Middle frontal gyrus (tissue), 1 donor: ENCODE results near the gene TGFBR2.

Experiments used
- DNase-seq: peaks from one replicate; pipeline ENCODE4 v3.0.0-alpha.2; 2015; ENCODE audit warnings: low spot score; ENCODE audit errors: extremely low spot score

The TGFBR2 gene

GRCh38 chr3:30634761-30635735 is 28.6 kb downstream of the TGFBR2 start:
- no peak for DNase-seq

- DNase-seq, result no peak
Measured at GRCh38 chr3:30637310-30638219, 31.2 kb downstream of the TGFBR2 start.

- no peak for DNase-seq
Measured at GRCh38 chr3:30638685-30639412, 32.4 kb downstream of the TGFBR2 start.

- no peak for DNase-seq
Measured at GRCh38 chr3:30639937-30640336, 33.5 kb downstream of the TGFBR2 start.

GRCh38 chr3:30640851-30641250 is 34.5 kb downstream of the TGFBR2 start:
- no peak for DNase-seq

- DNase-seq, result no peak
Measured at GRCh38 chr3:30641416-30642251, 35.2 kb downstream of the TGFBR2 start.

GRCh38 chr3:30642849-30643361 is 36.5 kb downstream of the TGFBR2 start:
- DNase-seq, result no peak

GRCh38 chr3:30643763-30644462 is 37.5 kb downstream of the TGFBR2 start:
- DNase-seq, result no peak

- DNase-seq, result no peak
Measured at GRCh38 chr3:30644615-30645014, 38.2 kb downstream of the TGFBR2 start.

GRCh38 chr3:30645077-30645476 is 38.7 kb downstream of the TGFBR2 start:
- DNase-seq, result no peak

GRCh38 chr3:30646181-30646876 is 39.9 kb downstream of the TGFBR2 start:
- no peak for DNase-seq

- no peak for DNase-seq
Measured at GRCh38 chr3:30646961-30647752, 40.8 kb downstream of the TGFBR2 start.

GRCh38 chr3:30648670-30649357 is 42.4 kb downstream of the TGFBR2 start:
- no peak for DNase-seq

GRCh38 chr3:30649572-30650318 is 43.3 kb downstream of the TGFBR2 start:
- no peak for DNase-seq

- no peak for DNase-seq
Measured at GRCh38 chr3:30650348-30650995, 44.1 kb downstream of the TGFBR2 start.

GRCh38 chr3:30654269-30654668 is 47.9 kb downstream of the TGFBR2 start:
- no peak for DNase-seq
